A549 (cell line): Measurements from ENCODE around the gene ITPKB. TPM values are rescaled to one million over a fixed set of nuclear protein-coding genes. Genes with fewer than 3 reads are reported as not detected.
"Not testable (repeated sequence)": the region's sequence is repeated elsewhere in the genome, so short reads cannot be mapped to it uniquely, and the experiment has no call there.

ENCODE experiments used
- ATAC-seq, 2 experiments: fragments of 200-7000 bp in 1 of 2; fragments of >200 bp in 1 of 2; cut with Nextera tagmentation in 1 of 2; cut with Tn5 transposase in 1 of 2; 3 replicates each; pipeline versions ENCODE4 v1.8.0 to v1.9.1; 2018 to 2020; ENCODE audit warnings: mild to moderate bottlenecking in 1 of 2, moderate library complexity in 1 of 2
- CTCF ChIA-PET: fragments of 300-600 bp; sonication (Branson Sonifier 250); formaldehyde crosslinking; extraction: SDS; loops from one replicate; lab custom pipeline; 2021; ENCODE audit warnings: antibody characterized with exemption, inconsistent platforms; lab: Yijun Ruan, JAX
- POLR2A ChIA-PET: fragments of 350-600 bp; formaldehyde crosslinking; extraction: SDS; loops from one replicate; lab custom pipeline; 2021; ENCODE audit warnings: antibody characterized with exemption, inconsistent platforms; lab: Yijun Ruan, JAX
- DNase-seq, 2 experiments: peaks; one replicate each; pipeline versions ENCODE4 v3.0.0 to v3.0.0-alpha.2; 2011 to 2016; ENCODE audit warnings: low read depth in 1 of 2, low spot score in 1 of 2
- FAIRE-seq: peaks from 2 replicates; lab custom pipeline; 2011; peaks lifted over from hg19 to GRCh38; lab: Jason Lieb, UNC
- H3K27ac ChIP-seq, 2 experiments: fragments of >200 bp; sonication (Bioruptor Twin); formaldehyde crosslinking; 3 replicates each; pipeline ENCODE4 v1.5.1; 2016 to 2017
- H3K4me1 ChIP-seq: fragments of >200 bp; sonication (Bioruptor Twin); formaldehyde crosslinking; 3 replicates; pipeline ENCODE4 v1.6.1; 2016
- H3K4me2 ChIP-seq: fragments of >200 bp; sonication (Bioruptor Twin); formaldehyde crosslinking; 3 replicates; pipeline ENCODE4 v1.6.1; 2016
- H3K4me3 ChIP-seq: fragments of >200 bp; sonication (Bioruptor Twin); formaldehyde crosslinking; 3 replicates; pipeline ENCODE4 v1.5.1; 2016
- H3K9me3 ChIP-seq: fragments of >200 bp; sonication (Bioruptor Twin); formaldehyde crosslinking; 3 replicates; pipeline ENCODE4 v1.6.1; 2016
- CHD2 ChIP-seq: fragments of 150-350 bp; IDR thresholded peaks from 2 replicates; pipeline ENCODE4 v1.6.1; 2014; ENCODE audit warnings: low read length; ENCODE audit not compliant: partially characterized antibody
- EHMT2 ChIP-seq: fragments of 200-600 bp; sonication (generic); IDR thresholded peaks from 2 replicates; pipeline ENCODE4 v1.6.1; 2016; ENCODE audit warnings: antibody characterized with exemption, low read depth, mild to moderate bottlenecking, moderate library complexity
- FOSL2 ChIP-seq, 2 experiments: fragments of 450-650 bp in 1 of 2; fragments of >200 bp in 1 of 2; sonication (Bioruptor Twin) in 1 of 2; formaldehyde crosslinking; IDR thresholded peaks; 2 replicates each; pipeline versions ENCODE4 v1.5.0 to v1.6.1; 2016 to 2020; ENCODE audit warnings: mild to moderate bottlenecking in 1 of 2, moderate library complexity in 1 of 2
- FOXS1 ChIP-seq: fragments of 250-450 bp; sonication (Bioruptor Pico); IDR thresholded peaks from 2 replicates; pipeline ENCODE4 v1.5.0; 2020; ENCODE audit warnings: mild to moderate bottlenecking, moderate library complexity
- HOXA7 ChIP-seq: fragments of 250-450 bp; sonication (Bioruptor Pico); IDR thresholded peaks from 2 replicates; pipeline ENCODE4 v1.5.0; 2020; ENCODE audit warnings: mild to moderate bottlenecking, moderate library complexity
- JUNB ChIP-seq: fragments of >200 bp; sonication (Bioruptor Twin); formaldehyde crosslinking; IDR thresholded peaks from 2 replicates; pipeline ENCODE4 v1.6.1; 2016
- KDM5A ChIP-seq: fragments of 200-600 bp; sonication (generic); IDR thresholded peaks from 2 replicates; pipeline ENCODE4 v1.6.1; 2016; ENCODE audit warnings: antibody characterized with exemption, mild to moderate bottlenecking
- RCOR1 ChIP-seq: fragments of 150-350 bp; IDR thresholded peaks from 2 replicates; pipeline ENCODE4 v1.6.1; 2014; ENCODE audit warnings: antibody characterized with exemption, low read length, low read depth
- RFX5 ChIP-seq: fragments of 450-650 bp; IDR thresholded peaks from 2 replicates; pipeline ENCODE4 v1.7.1; 2014; ENCODE audit warnings: antibody characterized with exemption, mild to moderate bottlenecking, moderate library complexity
- SREBF2 ChIP-seq: fragments of 450-650 bp; IDR thresholded peaks from 2 replicates; pipeline ENCODE4 v1.6.1; 2014; ENCODE audit warnings: mild to moderate bottlenecking, moderate library complexity
- TFCP2L1 ChIP-seq: fragments of 250-450 bp; sonication (Bioruptor Pico); IDR thresholded peaks from 2 replicates; pipeline ENCODE4 v1.5.0; 2021; ENCODE audit warnings: mild to moderate bottlenecking
- ZNF302 ChIP-seq: fragments of 250-450 bp; sonication (Bioruptor Pico); IDR thresholded peaks from 2 replicates; pipeline ENCODE4 v1.9.0; 2021; ENCODE audit warnings: inconsistent platforms, mild to moderate bottlenecking, moderate library complexity
- ZSCAN20 ChIP-seq: fragments of 250-450 bp; sonication (Bioruptor Pico); IDR thresholded peaks from 2 replicates; pipeline ENCODE4 v1.8.0; 2022; ENCODE audit warnings: mild to moderate bottlenecking, moderate library complexity
- WGBS: methylation state at CpG from one replicate; pipeline ENCODE4 v1.1.6; 2017; ENCODE audit errors: missing lambda C conversion rate; 5-methylcytosine and 5-hydroxymethylcytosine counted together
- polyA plus RNA-seq, 4 experiments: library from polyadenylated mRNA; depleted of rRNA in 3 of 4; stranded (reverse); fragments of >200 nt; fragmentation: RNase III in 1 of 4; extraction: RNeasy Plus Mini Kit Qiagen cat#74134 plus additional on column Dnase treatment in 1 of 4; gene quantifications; 2 replicates in 3 of 4; 3 replicates in 1 of 4; pipeline ENCODE4 v1.2.3, GENCODE V29; 2011 to 2017
- TF ChIP-seq, protein P1 (sequence below): fragments of >200 bp; sonication (Bioruptor Twin); formaldehyde crosslinking; IDR thresholded peaks from 3 replicates; pipeline ENCODE4 v1.6.1; 2016
- TF ChIP-seq, protein P2 (sequence below): fragments of 250-450 bp; sonication (Bioruptor Pico); IDR thresholded peaks from 2 replicates; pipeline ENCODE4 v1.5.0; 2020; ENCODE audit warnings: low read depth, mild to moderate bottlenecking, moderate library complexity
- TF ChIP-seq, protein P3 (sequence below): fragments of 450-650 bp; IDR thresholded peaks from 2 replicates; pipeline ENCODE4 v1.6.1; 2014; ENCODE audit warnings: antibody characterized with exemption
- TF ChIP-seq, protein P4 (sequence below): fragments of 250-450 bp; sonication (Bioruptor Pico); IDR thresholded peaks from 2 replicates; pipeline ENCODE4 v1.5.0; 2021; ENCODE audit warnings: mild to moderate bottlenecking, moderate library complexity, borderline replicate concordance

Gene ITPKB
- polyA plus RNA-seq, 2 of the 4 experiments (the other 2 are of a cell fraction) = 1.7 to 2.8 TPM

DNA sequence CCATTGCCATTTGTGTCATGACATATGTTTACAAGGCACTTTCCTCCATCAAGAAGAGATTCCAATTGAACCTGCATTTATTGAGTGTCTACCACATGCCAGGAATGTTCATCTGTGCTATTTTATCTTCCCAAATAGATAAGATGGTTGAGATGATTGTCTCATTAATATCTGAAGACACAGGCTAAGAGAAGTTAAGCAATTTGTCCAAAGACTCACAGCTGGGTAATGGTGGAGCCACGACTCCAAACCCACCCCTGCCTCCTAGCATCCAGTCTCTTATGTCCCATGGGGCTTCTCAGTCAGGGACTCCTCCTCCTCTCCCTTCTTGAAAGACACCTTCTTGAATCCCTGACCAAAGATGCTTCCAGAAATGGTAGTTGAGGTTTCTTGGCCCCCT is 122.4 kb downstream of the ITPKB start:
- Histone ChIP-seq H3K27ac (no peak overlapping the region), H3K9me3 (peaks cover under 1% of the 10 kb centered on the region; the same call in 1 of the 3 replicates), H3K4me3 (no peak overlapping the region), H3K4me2 (no peak overlapping the region), H3K4me1 (no peaks in the 10 kb centered on the region)
- ATAC-seq = no peak
- 13% methylated on average over 1 of the region's 1 CpG for WGBS
- TF ChIP-seq RFX5 (no peak), JUNB (no peak), ZNF302 (CRISPR knock-in tag) (no peak), CHD2 (no peak), RCOR1 (no peak), HOXA7 (no peak)
- TF ChIP-seq, protein P1, sequence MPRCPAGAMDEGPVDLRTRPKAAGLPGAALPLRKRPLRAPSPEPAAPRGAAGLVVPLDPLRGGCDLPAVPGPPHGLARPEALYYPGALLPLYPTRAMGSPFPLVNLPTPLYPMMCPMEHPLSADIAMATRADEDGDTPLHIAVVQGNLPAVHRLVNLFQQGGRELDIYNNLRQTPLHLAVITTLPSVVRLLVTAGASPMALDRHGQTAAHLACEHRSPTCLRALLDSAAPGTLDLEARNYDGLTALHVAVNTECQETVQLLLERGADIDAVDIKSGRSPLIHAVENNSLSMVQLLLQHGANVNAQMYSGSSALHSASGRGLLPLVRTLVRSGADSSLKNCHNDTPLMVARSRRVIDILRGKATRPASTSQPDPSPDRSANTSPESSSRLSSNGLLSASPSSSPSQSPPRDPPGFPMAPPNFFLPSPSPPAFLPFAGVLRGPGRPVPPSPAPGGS = no peak
- TF ChIP-seq, protein P2, sequence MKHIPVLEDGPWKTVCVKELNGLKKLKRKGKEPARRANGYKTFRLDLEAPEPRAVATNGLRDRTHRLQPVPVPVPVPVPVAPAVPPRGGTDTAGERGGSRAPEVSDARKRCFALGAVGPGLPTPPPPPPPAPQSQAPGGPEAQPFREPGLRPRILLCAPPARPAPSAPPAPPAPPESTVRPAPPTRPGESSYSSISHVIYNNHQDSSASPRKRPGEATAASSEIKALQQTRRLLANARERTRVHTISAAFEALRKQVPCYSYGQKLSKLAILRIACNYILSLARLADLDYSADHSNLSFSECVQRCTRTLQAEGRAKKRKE (CRISPR knock-in tag) = no peak
- ChIA-PET POLR2A (no interaction called here), CTCF (interaction anchor here (1.4 to 2.1 kb wide), 2 partner anchors 14 to 16 kb away, joined by 4 to 10 read pairs; no protein-coding TSS in a partner anchor)
- no peak for FAIRE-seq
- no peak for DNase-seq

DNA sequence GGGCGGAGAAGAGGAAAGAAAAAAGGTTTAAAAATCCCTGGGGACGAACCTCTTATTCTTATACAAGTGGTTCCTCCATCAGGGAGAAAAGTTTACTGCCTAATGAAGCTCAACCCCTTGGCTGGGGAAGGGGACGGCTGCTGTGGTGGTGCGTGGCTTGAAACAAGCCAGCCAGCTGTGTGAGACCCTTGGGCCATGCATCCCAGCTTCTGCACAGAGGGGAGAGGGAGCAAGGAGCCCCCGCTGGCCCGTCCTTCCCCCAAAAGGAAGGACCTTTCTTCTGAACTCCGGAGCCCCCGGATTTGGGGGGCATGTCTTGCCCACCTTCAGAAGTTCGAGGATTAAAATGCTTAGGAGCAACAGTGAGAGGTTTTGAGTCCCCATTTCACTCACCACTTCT is 123.2 kb downstream of the ITPKB start:
- ATAC-seq = no peak
- H3K4me2 ChIP-seq = no peak overlapping the region
- POLR2A ChIA-PET = no interaction called here
- TF ChIP-seq EHMT2 (no peak), HOXA7 (no peak), FOSL2 (IDR thresholded peaks at IDR 0.05) (no peak), FOSL2 (CRISPR knock-in tag; IDR thresholded peaks at IDR 0.05) (no peak), TFCP2L1 (no peak), FOXS1 (CRISPR knock-in tag) (no peak), KDM5A (no peak), ZSCAN20 (no peak), RFX5 (no peak), SREBF2 (no peak)
- TF ChIP-seq, protein P3, sequence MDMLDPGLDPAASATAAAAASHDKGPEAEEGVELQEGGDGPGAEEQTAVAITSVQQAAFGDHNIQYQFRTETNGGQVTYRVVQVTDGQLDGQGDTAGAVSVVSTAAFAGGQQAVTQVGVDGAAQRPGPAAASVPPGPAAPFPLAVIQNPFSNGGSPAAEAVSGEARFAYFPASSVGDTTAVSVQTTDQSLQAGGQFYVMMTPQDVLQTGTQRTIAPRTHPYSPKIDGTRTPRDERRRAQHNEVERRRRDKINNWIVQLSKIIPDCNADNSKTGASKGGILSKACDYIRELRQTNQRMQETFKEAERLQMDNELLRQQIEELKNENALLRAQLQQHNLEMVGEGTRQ = no peak
- TF ChIP-seq, protein P4, sequence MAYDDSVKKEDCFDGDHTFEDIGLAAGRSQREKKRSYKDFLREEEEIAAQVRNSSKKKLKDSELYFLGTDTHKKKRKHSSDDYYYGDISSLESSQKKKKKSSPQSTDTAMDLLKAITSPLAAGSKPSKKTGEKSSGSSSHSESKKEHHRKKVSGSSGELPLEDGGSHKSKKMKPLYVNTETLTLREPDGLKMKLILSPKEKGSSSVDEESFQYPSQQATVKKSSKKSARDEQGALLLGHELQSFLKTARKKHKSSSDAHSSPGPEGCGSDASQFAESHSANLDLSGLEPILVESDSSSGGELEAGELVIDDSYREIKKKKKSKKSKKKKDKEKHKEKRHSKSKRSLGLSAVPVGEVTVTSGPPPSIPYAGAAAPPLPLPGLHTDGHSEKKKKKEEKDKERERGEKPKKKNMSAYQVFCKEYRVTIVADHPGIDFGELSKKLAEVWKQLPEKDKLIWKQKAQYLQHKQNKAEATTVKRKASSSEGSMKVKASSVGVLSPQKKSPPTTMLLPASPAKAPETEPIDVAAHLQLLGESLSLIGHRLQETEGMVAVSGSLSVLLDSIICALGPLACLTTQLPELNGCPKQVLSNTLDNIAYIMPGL (CRISPR knock-in tag) = no peak
- TF ChIP-seq, protein P1 = no peak
- TF ChIP-seq, all 56 proteins: peak for 0
- H3K27ac ChIP-seq = no peak overlapping the region
- H3K9me3 ChIP-seq = no peaks in the 10 kb centered on the region
- DNase-seq (no peak), FAIRE-seq (no peak)
- WGBS = 52% methylated on average over 9 of the region's 9 CpGs
- no peaks in the 10 kb centered on the region for H3K4me1 ChIP-seq
- H3K4me3 ChIP-seq = no peak overlapping the region
- CTCF ChIA-PET = interaction anchor here (1.4 to 5.4 kb wide), 3 partner anchors 10 to 17 kb away, joined by 4 to 23 read pairs (median 10); no protein-coding TSS in a partner anchor

DNA sequence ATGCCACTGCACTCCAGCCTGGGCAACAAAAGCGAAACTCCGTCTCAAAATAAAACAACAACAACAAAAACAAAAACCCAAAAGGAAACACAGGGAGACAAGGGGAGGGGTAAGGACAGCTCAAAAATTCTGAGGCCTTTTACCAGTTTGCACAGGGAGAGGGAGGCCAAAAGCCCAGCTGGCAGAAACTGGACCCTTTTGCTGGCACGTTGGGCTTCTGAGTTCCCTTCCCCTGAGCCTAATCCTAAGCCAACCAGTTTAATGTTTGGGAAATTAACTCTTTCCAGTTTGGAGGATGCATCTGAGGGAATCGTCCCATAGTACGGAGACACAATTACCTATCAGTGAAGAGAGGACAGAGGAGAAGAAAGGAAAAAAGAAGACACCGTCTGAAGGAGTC is 127.1 kb downstream of the ITPKB start:
- CTCF ChIA-PET = interaction anchor here (1.2 to 5.4 kb wide), 2 partner anchors 14 to 42 kb away, joined by 4 to 23 read pairs; no protein-coding TSS in a partner anchor
- H3K9me3 ChIP-seq, FAIRE-seq, H3K4me3 ChIP-seq, H3K27ac ChIP-seq, POLR2A ChIA-PET, DNase-seq, ATAC-seq, H3K4me2 ChIP-seq, H3K4me1 ChIP-seq: not testable (repeated sequence)
- WGBS = 41% methylated on average over 6 of the region's 6 CpGs
